GM23338 (cell line): Measurements from ENCODE around the gene ATP2A3. TPM values are rescaled to one million over a fixed set of nuclear protein-coding genes. Genes with fewer than 3 reads are reported as not detected.

ENCODE experiments used
- ATAC-seq: fragments of 200-7000 bp; cut with Tn5 transposase; 3 replicates; pipeline ENCODE4 v1.9.1; 2020
- DNase-seq: peaks from one replicate; pipeline ENCODE4 v3.0.0-alpha.2; 2015; ENCODE audit warnings: low spot score
- H2AFZ ChIP-seq: fragments of 200-600 bp; sonication (generic); 2 replicates; pipeline ENCODE4 v1.8.0; 2016; ENCODE audit warnings: antibody characterized with exemption, mild to moderate bottlenecking, moderate library complexity
- H3F3A ChIP-seq: fragments of 200-600 bp; sonication (generic); replicated peaks from 2 replicates; pipeline ENCODE4 v1.8.0; 2017; ENCODE audit warnings: antibody characterized with exemption, mixed run types, low read depth
- H3K27ac ChIP-seq: fragments of 200-600 bp; sonication (generic); 2 replicates; pipeline ENCODE4 v1.6.1; 2016; ENCODE audit warnings: low read depth
- H3K27me3 ChIP-seq: fragments of 200-600 bp; sonication (generic); 2 replicates; pipeline ENCODE4 v1.8.0; 2016; ENCODE audit warnings: mild to moderate bottlenecking, mixed run types, moderate library complexity; ENCODE audit not compliant: insufficient read depth
- H3K36me3 ChIP-seq: fragments of 200-600 bp; sonication (generic); 2 replicates; pipeline ENCODE4 v1.8.0; 2016; ENCODE audit warnings: mild to moderate bottlenecking; ENCODE audit not compliant: insufficient read depth
- H3K4me1 ChIP-seq: fragments of 200-600 bp; sonication (generic); 2 replicates; pipeline ENCODE4 v1.8.0; 2016; ENCODE audit warnings: mild to moderate bottlenecking, moderate library complexity; ENCODE audit not compliant: insufficient read depth
- H3K4me2 ChIP-seq: fragments of 200-600 bp; sonication (generic); 2 replicates; pipeline ENCODE4 v1.7.1; 2017; ENCODE audit warnings: mixed run types
- H3K4me3 ChIP-seq: fragments of 200-600 bp; sonication (generic); 2 replicates; pipeline ENCODE4 v1.6.1; 2016; ENCODE audit warnings: mixed run types
- H3K79me2 ChIP-seq: fragments of 200-600 bp; sonication (generic); replicated peaks from 2 replicates; pipeline ENCODE4 v1.8.0; 2017; ENCODE audit warnings: mild to moderate bottlenecking; ENCODE audit not compliant: insufficient read depth
- H3K9me2 ChIP-seq: fragments of 200-600 bp; sonication (generic); 2 replicates; pipeline ENCODE4 v1.8.0; 2017; ENCODE audit not compliant: insufficient read depth
- H4K20me1 ChIP-seq: fragments of 200-600 bp; sonication (generic); replicated peaks from 2 replicates; pipeline ENCODE4 v1.8.0; 2017; ENCODE audit warnings: mild to moderate bottlenecking; ENCODE audit not compliant: insufficient read depth
- H3K27ac Mint-ChIP-seq: 2 replicates; pipeline ENCODE4 v1.8.0; 2020; ENCODE audit warnings: inconsistent platforms, mild to moderate bottlenecking, moderate library complexity, mixed read lengths
- H3K27me3 Mint-ChIP-seq: 3 replicates; pipeline ENCODE4 v1.8.0; 2022; ENCODE audit warnings: low read depth, mild to moderate bottlenecking, moderate library complexity, mixed read lengths, inconsistent platforms; ENCODE audit not compliant: insufficient read depth, poor library complexity
- H3K36me3 Mint-ChIP-seq: 3 replicates; pipeline ENCODE4 v1.8.0; 2021; ENCODE audit warnings: low read depth, mild to moderate bottlenecking, inconsistent platforms, moderate library complexity, mixed read lengths
- H3K4me1 Mint-ChIP-seq: 3 replicates; pipeline ENCODE4 v1.8.0; 2020; ENCODE audit warnings: mild to moderate bottlenecking, inconsistent platforms, mixed read lengths
- H3K4me3 Mint-ChIP-seq: 3 replicates; pipeline ENCODE4 v1.8.0; 2021; ENCODE audit warnings: moderate library complexity, mild to moderate bottlenecking, inconsistent platforms, mixed read lengths
- H3K9me3 Mint-ChIP-seq: 3 replicates; pipeline ENCODE4 v1.8.0; 2020; ENCODE audit warnings: moderate library complexity, mild to moderate bottlenecking, inconsistent platforms, mixed read lengths
- CREB1 ChIP-seq: fragments of 250-450 bp; sonication (Bioruptor Pico); IDR thresholded peaks from 2 replicates; pipeline ENCODE4 v1.5.0; 2020; ENCODE audit warnings: low read depth, mild to moderate bottlenecking, moderate library complexity
- EZH2 ChIP-seq: fragments of 200-600 bp; sonication (generic); IDR thresholded peaks from one replicate; pipeline ENCODE4 v1.8.0; 2017; ENCODE audit warnings: antibody characterized with exemption, mild to moderate bottlenecking, low read depth; ENCODE audit not compliant: unreplicated experiment
- JUNB ChIP-seq: IDR thresholded peaks from one replicate; pipeline ENCODE4 v1.6.1; 2016; ENCODE audit warnings: antibody characterized with exemption; ENCODE audit not compliant: unreplicated experiment
- POLR2AphosphoS5 ChIP-seq: IDR thresholded peaks from 2 replicates; pipeline ENCODE4 v1.6.1; 2016; ENCODE audit warnings: antibody characterized with exemption, low read depth
- STAT1 ChIP-seq: IDR thresholded peaks from one replicate; pipeline ENCODE4 v1.6.1; 2016; ENCODE audit warnings: antibody characterized with exemption; ENCODE audit not compliant: unreplicated experiment
- ZNF114 ChIP-seq: fragments of 250-450 bp; sonication (Bioruptor Pico); IDR thresholded peaks from 2 replicates; pipeline ENCODE4 v1.5.0; 2020; ENCODE audit warnings: mild to moderate bottlenecking, moderate library complexity
- polyA plus RNA-seq: library from polyadenylated mRNA; unstranded; fragments of >200 nt; fragmentation: Nextera tagmentation; extraction: Ambion mirVana; gene quantifications from 2 replicates; pipeline ENCODE4 v1.2.1, GENCODE V29; 2016
- total RNA-seq: library from RNA; depleted of rRNA; stranded (reverse); fragments of >200 nt; shearing (Covaris generic); gene quantifications from 2 replicates; pipeline ENCODE4 v1.2.3, GENCODE V29; 2014
- TF ChIP-seq, protein P1 (sequence below): IDR thresholded peaks from one replicate; pipeline ENCODE4 v1.6.1; 2018; ENCODE audit warnings: antibody characterized with exemption; ENCODE audit not compliant: unreplicated experiment
- TF ChIP-seq, protein P2 (sequence below): IDR thresholded peaks from 2 replicates; pipeline ENCODE4 v1.6.1; 2016; ENCODE audit warnings: antibody characterized with exemption
- TF ChIP-seq, protein P3 (sequence below), 2 experiments: fragments of 200-600 bp in 1 of 2; sonication (generic) in 1 of 2; conservative IDR thresholded peaks; 2 replicates each; pipeline versions ENCODE4 v1.5.1 to v1.6.1; 2016 to 2017; ENCODE audit warnings: antibody characterized with exemption in 2 of 2, low read depth in 2 of 2, mild to moderate bottlenecking in 2 of 2, moderate library complexity in 1 of 2

The ATP2A3 gene
- total and polyA plus RNA-seq, 2 experiments from 2014 or later, result 9.6 to 35.2 TPM

DNA sequence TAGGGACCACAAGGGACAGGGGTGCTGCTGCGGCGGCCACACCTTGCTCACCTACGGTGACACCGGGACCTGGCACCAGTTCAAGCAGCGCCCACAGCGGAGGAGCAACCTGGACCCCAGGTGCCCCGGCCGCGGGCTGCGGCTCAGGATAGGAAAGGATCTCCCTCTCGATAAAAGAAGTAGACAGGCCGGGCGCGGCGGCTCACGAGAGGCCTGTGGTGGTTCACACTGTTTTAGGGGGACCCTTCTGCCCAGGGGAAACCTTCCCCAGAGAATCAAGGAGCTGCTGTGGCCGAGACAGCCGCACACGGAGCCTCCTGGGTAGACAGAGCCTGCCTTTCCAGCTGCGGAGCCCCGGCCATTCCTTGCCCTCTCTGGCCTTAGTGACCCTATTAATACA, 17.9 kb upstream of the ATP2A3 start (continued):
- TF ChIP-seq, protein P1, sequence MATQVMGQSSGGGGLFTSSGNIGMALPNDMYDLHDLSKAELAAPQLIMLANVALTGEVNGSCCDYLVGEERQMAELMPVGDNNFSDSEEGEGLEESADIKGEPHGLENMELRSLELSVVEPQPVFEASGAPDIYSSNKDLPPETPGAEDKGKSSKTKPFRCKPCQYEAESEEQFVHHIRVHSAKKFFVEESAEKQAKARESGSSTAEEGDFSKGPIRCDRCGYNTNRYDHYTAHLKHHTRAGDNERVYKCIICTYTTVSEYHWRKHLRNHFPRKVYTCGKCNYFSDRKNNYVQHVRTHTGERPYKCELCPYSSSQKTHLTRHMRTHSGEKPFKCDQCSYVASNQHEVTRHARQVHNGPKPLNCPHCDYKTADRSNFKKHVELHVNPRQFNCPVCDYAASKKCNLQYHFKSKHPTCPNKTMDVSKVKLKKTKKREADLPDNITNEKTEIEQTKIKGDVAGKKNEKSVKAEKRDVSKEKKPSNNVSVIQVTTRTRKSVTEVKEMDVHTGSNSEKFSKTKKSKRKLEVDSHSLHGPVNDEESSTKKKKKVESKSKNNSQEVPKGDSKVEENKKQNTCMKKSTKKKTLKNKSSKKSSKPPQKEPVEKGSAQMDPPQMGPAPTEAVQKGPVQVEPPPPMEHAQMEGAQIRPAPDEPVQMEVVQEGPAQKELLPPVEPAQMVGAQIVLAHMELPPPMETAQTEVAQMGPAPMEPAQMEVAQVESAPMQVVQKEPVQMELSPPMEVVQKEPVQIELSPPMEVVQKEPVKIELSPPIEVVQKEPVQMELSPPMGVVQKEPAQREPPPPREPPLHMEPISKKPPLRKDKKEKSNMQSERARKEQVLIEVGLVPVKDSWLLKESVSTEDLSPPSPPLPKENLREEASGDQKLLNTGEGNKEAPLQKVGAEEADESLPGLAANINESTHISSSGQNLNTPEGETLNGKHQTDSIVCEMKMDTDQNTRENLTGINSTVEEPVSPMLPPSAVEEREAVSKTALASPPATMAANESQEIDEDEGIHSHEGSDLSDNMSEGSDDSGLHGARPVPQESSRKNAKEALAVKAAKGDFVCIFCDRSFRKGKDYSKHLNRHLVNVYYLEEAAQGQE, result no peak
- TF ChIP-seq, protein P2, sequence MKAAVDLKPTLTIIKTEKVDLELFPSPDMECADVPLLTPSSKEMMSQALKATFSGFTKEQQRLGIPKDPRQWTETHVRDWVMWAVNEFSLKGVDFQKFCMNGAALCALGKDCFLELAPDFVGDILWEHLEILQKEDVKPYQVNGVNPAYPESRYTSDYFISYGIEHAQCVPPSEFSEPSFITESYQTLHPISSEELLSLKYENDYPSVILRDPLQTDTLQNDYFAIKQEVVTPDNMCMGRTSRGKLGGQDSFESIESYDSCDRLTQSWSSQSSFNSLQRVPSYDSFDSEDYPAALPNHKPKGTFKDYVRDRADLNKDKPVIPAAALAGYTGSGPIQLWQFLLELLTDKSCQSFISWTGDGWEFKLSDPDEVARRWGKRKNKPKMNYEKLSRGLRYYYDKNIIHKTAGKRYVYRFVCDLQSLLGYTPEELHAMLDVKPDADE, result no peak
- no peak for TF ChIP-seq ZNF114 (CRISPR knock-in tag)
- TF ChIP-seq EZH2, result no peak
- TF ChIP-seq, protein P3, sequence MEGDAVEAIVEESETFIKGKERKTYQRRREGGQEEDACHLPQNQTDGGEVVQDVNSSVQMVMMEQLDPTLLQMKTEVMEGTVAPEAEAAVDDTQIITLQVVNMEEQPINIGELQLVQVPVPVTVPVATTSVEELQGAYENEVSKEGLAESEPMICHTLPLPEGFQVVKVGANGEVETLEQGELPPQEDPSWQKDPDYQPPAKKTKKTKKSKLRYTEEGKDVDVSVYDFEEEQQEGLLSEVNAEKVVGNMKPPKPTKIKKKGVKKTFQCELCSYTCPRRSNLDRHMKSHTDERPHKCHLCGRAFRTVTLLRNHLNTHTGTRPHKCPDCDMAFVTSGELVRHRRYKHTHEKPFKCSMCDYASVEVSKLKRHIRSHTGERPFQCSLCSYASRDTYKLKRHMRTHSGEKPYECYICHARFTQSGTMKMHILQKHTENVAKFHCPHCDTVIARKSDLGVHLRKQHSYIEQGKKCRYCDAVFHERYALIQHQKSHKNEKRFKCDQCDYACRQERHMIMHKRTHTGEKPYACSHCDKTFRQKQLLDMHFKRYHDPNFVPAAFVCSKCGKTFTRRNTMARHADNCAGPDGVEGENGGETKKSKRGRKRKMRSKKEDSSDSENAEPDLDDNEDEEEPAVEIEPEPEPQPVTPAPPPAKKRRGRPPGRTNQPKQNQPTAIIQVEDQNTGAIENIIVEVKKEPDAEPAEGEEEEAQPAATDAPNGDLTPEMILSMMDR (conservative IDR thresholded peaks at IDR 0.05; ENCODE audit: low read depth in 2 of 2), result no peak
- TF ChIP-seq CREB1 (CRISPR knock-in tag), result no peak

DNA sequence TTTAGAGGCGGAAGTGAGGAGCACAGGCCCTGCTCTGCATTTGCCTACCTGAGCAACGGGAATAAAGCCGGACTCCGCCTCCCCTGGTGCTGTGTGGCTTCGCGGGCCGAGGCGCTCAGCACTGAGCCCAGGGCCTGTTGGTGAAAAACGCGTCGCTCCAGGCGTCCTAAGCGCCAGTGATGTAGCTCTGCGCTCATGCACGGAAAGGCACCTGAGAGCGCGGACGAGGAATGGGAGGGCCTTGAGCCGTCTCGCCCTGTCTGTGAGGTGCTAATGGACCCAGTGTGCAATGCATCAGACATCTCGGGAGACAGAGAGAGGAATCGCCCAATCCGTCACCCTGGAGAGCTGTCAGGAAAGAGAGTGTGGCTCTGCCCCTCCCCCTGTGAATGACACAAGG, 17.2 kb upstream of the ATP2A3 start:
- Histone ChIP-seq H3K79me2 (no peaks in the 10 kb centered on the region), H4K20me1 (no peaks in the 10 kb centered on the region; the same call in 1 of the 2 replicates), H3K4me2 (peak overlapping the region; percentile 39), H3K27ac (no peak overlapping the region), H3F3A (0 out of 2 replicates have a peak, but pooled peaks cover 3% of the 10 kb centered on the region), H3K27me3 (no peaks in the 10 kb centered on the region), H3K4me3 (no peak overlapping the region), H3K36me3 (no peaks in the 10 kb centered on the region), H2AFZ (peak overlapping the region; percentile 82), H3K9me2 (no peaks in the 10 kb centered on the region), H3K4me1 (peaks cover 22% of the 10 kb centered on the region)
- Mint-ChIP-seq H3K27me3 (peaks cover 20% of the 10 kb centered on the region), H3K9me3 (no peaks in the 10 kb centered on the region), H3K4me1 (peaks cover 35% of the 10 kb centered on the region), H3K4me3 (no peak overlapping the region; the same call in 2 of the 3 replicates), H3K36me3 (no peaks in the 10 kb centered on the region), H3K27ac (peak overlapping the region; percentile 35; the same call in 1 of the 2 replicates)
- no peak for TF ChIP-seq STAT1
- no peak for TF ChIP-seq POLR2AphosphoS5
- TF ChIP-seq, protein P2, result no peak
- TF ChIP-seq JUNB, result no peak
- no peak for TF ChIP-seq ZNF114 (CRISPR knock-in tag)
- peak; percentile 67 for DNase-seq
- ATAC-seq, result peak; percentile 70
